CD4-positive, alpha-beta T cell (primary cell): Measurements from ENCODE around the gene DPP8. TPM values are rescaled to one million over a fixed set of nuclear protein-coding genes. Genes with fewer than 3 reads are reported as not detected.

Source experiments
- ATAC-seq: fragments of 200-7000 bp; cut with Tn5 transposase; one replicate; pipeline ENCODE4 v1.10.0; 2022; ENCODE audit warnings: mild to moderate bottlenecking; ENCODE audit not compliant: poor library complexity
- CTCF ChIA-PET: fragments of 350-600 bp; sonication (Branson Sonifier 250); formaldehyde crosslinking; loops from one replicate; lab custom pipeline; 2021; ENCODE audit warnings: antibody characterized with exemption, inconsistent platforms; lab: Charles Lee
- POLR2A ChIA-PET: fragments of 350-600 bp; sonication (Branson Sonifier 250); formaldehyde crosslinking; loops from one replicate; lab custom pipeline; 2021; ENCODE audit warnings: antibody characterized with exemption, inconsistent platforms; lab: Charles Lee
- DNase-seq, 14 experiments: peaks; one replicate each; pipeline ENCODE4 v3.0.0-alpha.2; 2013 to 2020; ENCODE audit warnings: mixed read lengths in 2 of 14
- H3K27ac ChIP-seq, 2 donors: one replicate each; pipeline versions ENCODE4 v1.5.1 to v1.7.0; 2013; ENCODE audit warnings: low read length in 2 of 2, low read depth in 1 of 2, mild to moderate bottlenecking in 1 of 2
- H3K27me3 ChIP-seq, 2 experiments: 1 replicate in 1 of 2; 2 replicates in 1 of 2; pipeline versions ENCODE4 v1.6.1 to v1.7.0; 2013; ENCODE audit warnings: low read length in 2 of 2, control low read depth in 1 of 2, mild to moderate bottlenecking in 1 of 2, moderate library complexity in 1 of 2; ENCODE audit not compliant: insufficient read depth in 2 of 2, control insufficient read depth in 1 of 2
- H3K36me3 ChIP-seq: one replicate; pipeline ENCODE4 v1.6.1; 2013; ENCODE audit warnings: low read length, control low read depth; ENCODE audit not compliant: insufficient read depth
- H3K4me1 ChIP-seq: one replicate; pipeline ENCODE4 v1.6.1; 2013; ENCODE audit warnings: low read length, control low read depth; ENCODE audit not compliant: insufficient read depth
- H3K4me3 ChIP-seq: one replicate; pipeline ENCODE4 v1.5.1; 2013; ENCODE audit warnings: mild to moderate bottlenecking, low read length, moderate library complexity
- H3K9me3 ChIP-seq, 2 experiments: 1 replicate in 1 of 2; 2 replicates in 1 of 2; pipeline versions ENCODE4 v1.6.1 to v1.7.0; 2013; ENCODE audit warnings: low read length in 2 of 2, mild to moderate bottlenecking in 2 of 2, control low read depth in 1 of 2, moderate library complexity in 1 of 2; ENCODE audit not compliant: control insufficient read depth in 1 of 2, insufficient read depth in 1 of 2
- H3K27ac Mint-ChIP-seq: one replicate; pipeline ENCODE4 v1.8.0; 2020; ENCODE audit warnings: mixed read lengths
- H3K27me3 Mint-ChIP-seq: one replicate; pipeline ENCODE4 v1.8.0; 2021; ENCODE audit warnings: mixed read lengths
- H3K36me3 Mint-ChIP-seq: one replicate; pipeline ENCODE4 v1.8.0; 2021; ENCODE audit warnings: low read depth, mixed read lengths
- H3K4me1 Mint-ChIP-seq: one replicate; pipeline ENCODE4 v1.8.0; 2021; ENCODE audit warnings: low read depth, mixed read lengths
- H3K4me3 Mint-ChIP-seq: one replicate; pipeline ENCODE4 v1.8.0; 2020; ENCODE audit warnings: mild to moderate bottlenecking, mixed read lengths
- H3K9me3 Mint-ChIP-seq: one replicate; pipeline ENCODE4 v1.8.0; 2020; ENCODE audit warnings: mixed read lengths
- intact Hi-C, 2 experiments: fragments of 100-400 bp; cut with DNase I in 1 of 2; cut with micrococcal nuclease in 1 of 2; formaldehyde crosslinking; loops; one replicate each; pipeline versions ENCODE4 v1.15.1 to v1.9.0; 2023 to 2025; cut with DNase I, micrococcal nuclease
- total RNA-seq, 174 experiments: library from RNA in 2 of 174; stranded (reverse) in 2 of 174; gene quantifications; one replicate each; pipeline ENCODE4 v1.2.3 and lab custom pipeline; 2021 to 2026
- TF ChIP-seq, protein P1 (sequence below): fragments of 200-600 bp; IDR thresholded peaks from one replicate; pipeline ENCODE4 v1.8.0; 2022; ENCODE audit warnings: antibody characterized with exemption, mild to moderate bottlenecking

The DPP8 gene
- total RNA-seq, 2 experiments from 2014 or later = 41.2 to 45.4 TPM

DNA sequence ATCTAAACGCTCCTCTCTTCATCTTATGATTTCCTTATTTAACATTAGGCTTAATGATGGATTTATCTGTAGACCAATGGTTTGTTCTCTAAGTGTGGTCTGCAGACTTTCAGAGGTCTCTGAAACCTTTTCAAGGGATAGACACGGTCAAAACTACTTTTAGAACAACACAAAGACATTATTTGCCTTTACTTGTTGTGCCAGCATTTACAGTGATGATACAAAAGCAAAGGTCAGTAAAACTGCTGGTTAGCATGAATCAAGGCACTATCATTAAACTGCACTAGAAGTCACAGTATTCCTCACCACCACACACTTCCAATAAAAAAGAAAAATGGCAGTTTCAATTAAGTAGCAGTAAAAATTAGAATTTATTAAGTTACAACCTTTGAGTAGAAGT is 70.3 kb downstream of the DPP8 start:
- H3K27me3 Mint-ChIP-seq = no peaks in the 10 kb centered on the region
- Histone ChIP-seq H3K9me3 (no peaks in the 10 kb centered on the region), H3K4me1 (no peaks in the 10 kb centered on the region), H3K4me3 (no peak overlapping the region), H3K36me3 (peaks cover 70% of the 10 kb centered on the region), H3K27me3 (no peaks in the 10 kb centered on the region), H3K27ac (no peak overlapping the region)
- intact Hi-C loops = no loop called here
- ChIA-PET POLR2A (no interaction called here), CTCF (no interaction called here)
- ATAC-seq = no peak
- H3K27ac Mint-ChIP-seq = no peak overlapping the region
- H3K4me3 Mint-ChIP-seq = no peak overlapping the region
- H3K4me1 Mint-ChIP-seq = no peaks in the 10 kb centered on the region
- no peaks in the 10 kb centered on the region for H3K9me3 Mint-ChIP-seq
- TF ChIP-seq, protein P1, sequence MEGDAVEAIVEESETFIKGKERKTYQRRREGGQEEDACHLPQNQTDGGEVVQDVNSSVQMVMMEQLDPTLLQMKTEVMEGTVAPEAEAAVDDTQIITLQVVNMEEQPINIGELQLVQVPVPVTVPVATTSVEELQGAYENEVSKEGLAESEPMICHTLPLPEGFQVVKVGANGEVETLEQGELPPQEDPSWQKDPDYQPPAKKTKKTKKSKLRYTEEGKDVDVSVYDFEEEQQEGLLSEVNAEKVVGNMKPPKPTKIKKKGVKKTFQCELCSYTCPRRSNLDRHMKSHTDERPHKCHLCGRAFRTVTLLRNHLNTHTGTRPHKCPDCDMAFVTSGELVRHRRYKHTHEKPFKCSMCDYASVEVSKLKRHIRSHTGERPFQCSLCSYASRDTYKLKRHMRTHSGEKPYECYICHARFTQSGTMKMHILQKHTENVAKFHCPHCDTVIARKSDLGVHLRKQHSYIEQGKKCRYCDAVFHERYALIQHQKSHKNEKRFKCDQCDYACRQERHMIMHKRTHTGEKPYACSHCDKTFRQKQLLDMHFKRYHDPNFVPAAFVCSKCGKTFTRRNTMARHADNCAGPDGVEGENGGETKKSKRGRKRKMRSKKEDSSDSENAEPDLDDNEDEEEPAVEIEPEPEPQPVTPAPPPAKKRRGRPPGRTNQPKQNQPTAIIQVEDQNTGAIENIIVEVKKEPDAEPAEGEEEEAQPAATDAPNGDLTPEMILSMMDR = no peak
- no peak for DNase-seq
- peaks cover 78% of the 10 kb centered on the region for H3K36me3 Mint-ChIP-seq

DNA sequence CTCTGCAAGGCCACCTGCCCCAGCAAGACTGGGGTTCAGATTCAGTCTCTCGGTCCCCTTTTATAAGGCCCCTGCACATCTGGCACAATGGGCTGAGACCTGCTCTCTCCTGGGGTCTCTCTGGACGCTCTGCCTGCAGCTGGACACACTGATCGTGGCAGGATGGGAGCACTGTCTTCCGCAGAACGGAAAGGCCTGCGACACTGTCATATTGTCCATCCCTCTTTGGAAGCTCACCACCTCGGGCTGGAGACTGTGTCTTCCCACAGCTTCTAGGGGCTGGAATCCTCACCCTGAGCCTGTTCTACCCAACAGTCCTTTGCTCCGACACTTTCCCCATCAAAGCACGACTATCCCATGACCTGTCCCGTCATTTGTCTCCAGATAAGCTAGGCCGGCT is 83.3 kb downstream of the DPP8 start:
- Histone ChIP-seq H3K9me3 (no peaks in the 10 kb centered on the region), H3K4me1 (no peaks in the 10 kb centered on the region), H3K27me3 (no peaks in the 10 kb centered on the region), H3K27ac (no peak overlapping the region), H3K36me3 (no peaks in the 10 kb centered on the region), H3K4me3 (no peak overlapping the region)
- Mint-ChIP-seq H3K4me3 (no peak overlapping the region), H3K27me3 (peaks cover 11% of the 10 kb centered on the region), H3K9me3 (no peaks in the 10 kb centered on the region), H3K27ac (no peak overlapping the region), H3K36me3 (no peaks in the 10 kb centered on the region), H3K4me1 (no peaks in the 10 kb centered on the region)
- CTCF ChIA-PET = interaction anchor here (0.7 kb wide), 1 partner anchor 34 kb away, joined by 3 read pairs; no protein-coding TSS in a partner anchor
- POLR2A ChIA-PET = no interaction called here
- TF ChIP-seq, protein P1 = no peak
- no peak for DNase-seq
- no peak for ATAC-seq
- intact Hi-C loops = no loop called here

DNA sequence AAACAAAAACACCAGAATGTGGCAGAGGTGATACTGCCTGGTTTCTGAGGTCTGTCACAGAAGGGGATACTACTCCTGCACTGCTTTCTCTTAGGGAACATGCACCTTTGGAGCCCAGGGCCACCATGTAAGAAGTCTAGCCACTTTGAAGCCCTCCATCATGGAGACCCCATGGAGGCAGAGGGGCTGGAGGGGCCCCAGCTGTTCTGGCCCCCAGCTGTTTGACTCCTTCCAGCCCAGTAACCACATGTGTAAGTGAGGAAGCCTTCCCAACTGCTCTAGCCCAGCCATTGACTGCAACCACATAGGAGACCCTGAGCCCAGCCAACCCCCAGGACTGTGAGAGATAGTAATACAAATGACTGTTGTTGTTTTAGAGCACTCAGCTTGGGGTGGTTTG is 85.8 kb downstream of the DPP8 start:
- TF ChIP-seq, protein P1 = no peak
- CTCF ChIA-PET = no interaction called here
- H3K27me3 ChIP-seq = no peaks in the 10 kb centered on the region
- Mint-ChIP-seq H3K9me3 (no peaks in the 10 kb centered on the region), H3K27me3 (peaks cover 11% of the 10 kb centered on the region), H3K4me1 (no peaks in the 10 kb centered on the region), H3K27ac (no peak overlapping the region), H3K36me3 (no peaks in the 10 kb centered on the region), H3K4me3 (no peak overlapping the region)
- ATAC-seq (no peak), DNase-seq (no peak)
- H3K4me1 ChIP-seq = no peaks in the 10 kb centered on the region
- no peaks in the 10 kb centered on the region for H3K36me3 ChIP-seq
- no peak overlapping the region for H3K4me3 ChIP-seq
- intact Hi-C loops = no loop called here
- H3K27ac ChIP-seq = no peak overlapping the region
- no peaks in the 10 kb centered on the region for H3K9me3 ChIP-seq
- POLR2A ChIA-PET = no interaction called here
